ENCODE data around the gene IST1.

IST1 gene

GRCh38 chr16:71930013-71930563, 34.8 kb downstream of the IST1 start:
- Histone ChIP-seq H3K9me3 (no peaks in the 10 kb centered on the region), H3K4me3 (ENCODE audit: low read depth in 1 of 2, low read length in 1 of 2) (no peak overlapping the region), H3K36me3 (peaks cover 92% of the 10 kb centered on the region), H3K27ac (peak overlapping the region; percentile 29), H3K27me3 (no peaks in the 10 kb centered on the region), H3K4me1 (ENCODE audit: control insufficient read depth in 1 of 2, insufficient read depth in 1 of 2, low read depth in 1 of 2, low read length in 1 of 2) (no peaks in the 10 kb centered on the region)
- no peak for TF ChIP-seq CTCF (IDR thresholded peaks at IDR 0.05)

- Histone ChIP-seq H3K4me3 (ENCODE audit: low read depth in 1 of 2, low read length in 1 of 2) (no peak overlapping the region), H3K4me1 (ENCODE audit: control insufficient read depth in 1 of 2, insufficient read depth in 1 of 2, low read depth in 1 of 2, low read length in 1 of 2) (no peaks in the 10 kb centered on the region), H3K36me3 (peaks cover 83% of the 10 kb centered on the region), H3K9me3 (no peaks in the 10 kb centered on the region), H3K27me3 (no peaks in the 10 kb centered on the region), H3K27ac (peak overlapping the region; percentile 29)
- no peak for TF ChIP-seq CTCF (IDR thresholded peaks at IDR 0.05)
Measured at GRCh38 chr16:71931001-71931400, 35.7 kb downstream of the IST1 start.

- Histone ChIP-seq H3K27me3 (no peaks in the 10 kb centered on the region), H3K36me3 (peaks cover 77% of the 10 kb centered on the region), H3K9me3 (no peaks in the 10 kb centered on the region), H3K27ac (no peak overlapping the region), H3K4me1 (ENCODE audit: control insufficient read depth in 1 of 2, insufficient read depth in 1 of 2, low read depth in 1 of 2, low read length in 1 of 2) (no peaks in the 10 kb centered on the region), H3K4me3 (ENCODE audit: low read depth in 1 of 2, low read length in 1 of 2) (no peak overlapping the region)
- no peak for TF ChIP-seq CTCF (IDR thresholded peaks at IDR 0.05)
Measured at GRCh38 chr16:71931599-71931998, 36.3 kb downstream of the IST1 start.

GRCh38 chr16:71933017-71933416, 37.7 kb downstream of the IST1 start:
- no peaks in the 10 kb centered on the region for H3K4me1 ChIP-seq (ENCODE audit: control insufficient read depth in 1 of 2, insufficient read depth in 1 of 2, low read depth in 1 of 2, low read length in 1 of 2)
- no peaks in the 10 kb centered on the region for H3K27me3 ChIP-seq
- TF ChIP-seq CTCF (IDR thresholded peaks at IDR 0.05), result no peak
- H3K27ac ChIP-seq, result no peak overlapping the region
- no peaks in the 10 kb centered on the region for H3K9me3 ChIP-seq
- no peak overlapping the region for H3K4me3 ChIP-seq (ENCODE audit: low read depth in 1 of 2, low read length in 1 of 2)
- peaks cover 63% of the 10 kb centered on the region for H3K36me3 ChIP-seq

GRCh38 chr16:71933913-71934695, 38.8 kb downstream of the IST1 start:
- Histone ChIP-seq H3K4me3 (ENCODE audit: low read depth in 1 of 2, low read length in 1 of 2) (no peak overlapping the region), H3K27ac (no peak overlapping the region), H3K4me1 (ENCODE audit: control insufficient read depth in 1 of 2, insufficient read depth in 1 of 2, low read depth in 1 of 2, low read length in 1 of 2) (no peaks in the 10 kb centered on the region), H3K27me3 (no peaks in the 10 kb centered on the region), H3K9me3 (no peaks in the 10 kb centered on the region), H3K36me3 (peaks cover 52% of the 10 kb centered on the region)
- TF ChIP-seq CTCF (IDR thresholded peaks at IDR 0.05), result no peak

All from neutrophil (primary cell).